ENCODE data around the gene RALA. TPM values are rescaled to one million over a fixed set of nuclear protein-coding genes. Genes with fewer than 3 reads are reported as not detected.

RALA gene
- total and polyA plus RNA-seq, 10 donors, result 10.0 to 26.6 (median 19.7) TPM

GRCh38 chr7:39634478-39634805, 11.1 kb downstream of the RALA start:
- peaks cover 0 to 61% (median 6%) of the 10 kb centered on the region in 6 donors for H3K36me3 ChIP-seq
- H3K9me3 ChIP-seq, result no peaks in the 10 kb centered on the region
- intact Hi-C loops (cut with DNase I; ENCODE audit: low total_unique reads), result no loop called here
- no peak overlapping the region for H3K4me3 ChIP-seq
- 81 to 90% (median 87%) methylated on average over 1 of the region's 1 CpG for WGBS, 5 donors
- H3K27ac ChIP-seq, result peak overlapping the region in 2 of 8 donors; percentile 26 to 47
- no peak for TF ChIP-seq POLR2AphosphoS5 (IDR thresholded peaks at IDR 0.05)
- no peak for TF ChIP-seq POLR2A (IDR thresholded peaks at IDR 0.05)
- TF ChIP-seq, protein P1, sequence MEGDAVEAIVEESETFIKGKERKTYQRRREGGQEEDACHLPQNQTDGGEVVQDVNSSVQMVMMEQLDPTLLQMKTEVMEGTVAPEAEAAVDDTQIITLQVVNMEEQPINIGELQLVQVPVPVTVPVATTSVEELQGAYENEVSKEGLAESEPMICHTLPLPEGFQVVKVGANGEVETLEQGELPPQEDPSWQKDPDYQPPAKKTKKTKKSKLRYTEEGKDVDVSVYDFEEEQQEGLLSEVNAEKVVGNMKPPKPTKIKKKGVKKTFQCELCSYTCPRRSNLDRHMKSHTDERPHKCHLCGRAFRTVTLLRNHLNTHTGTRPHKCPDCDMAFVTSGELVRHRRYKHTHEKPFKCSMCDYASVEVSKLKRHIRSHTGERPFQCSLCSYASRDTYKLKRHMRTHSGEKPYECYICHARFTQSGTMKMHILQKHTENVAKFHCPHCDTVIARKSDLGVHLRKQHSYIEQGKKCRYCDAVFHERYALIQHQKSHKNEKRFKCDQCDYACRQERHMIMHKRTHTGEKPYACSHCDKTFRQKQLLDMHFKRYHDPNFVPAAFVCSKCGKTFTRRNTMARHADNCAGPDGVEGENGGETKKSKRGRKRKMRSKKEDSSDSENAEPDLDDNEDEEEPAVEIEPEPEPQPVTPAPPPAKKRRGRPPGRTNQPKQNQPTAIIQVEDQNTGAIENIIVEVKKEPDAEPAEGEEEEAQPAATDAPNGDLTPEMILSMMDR (IDR thresholded peaks at IDR 0.05 in 8 of 11, conservative IDR thresholded peaks at IDR 0.05 in 3 of 11), result no peak
- peaks cover 3 to 49% (median 20%) of the 10 kb centered on the region in 6 donors for H3K4me1 ChIP-seq
- H3K27me3 ChIP-seq (replicated peaks in 1 of 7), result no peaks in the 10 kb centered on the region
- DNase-seq, result no peak

DNA sequence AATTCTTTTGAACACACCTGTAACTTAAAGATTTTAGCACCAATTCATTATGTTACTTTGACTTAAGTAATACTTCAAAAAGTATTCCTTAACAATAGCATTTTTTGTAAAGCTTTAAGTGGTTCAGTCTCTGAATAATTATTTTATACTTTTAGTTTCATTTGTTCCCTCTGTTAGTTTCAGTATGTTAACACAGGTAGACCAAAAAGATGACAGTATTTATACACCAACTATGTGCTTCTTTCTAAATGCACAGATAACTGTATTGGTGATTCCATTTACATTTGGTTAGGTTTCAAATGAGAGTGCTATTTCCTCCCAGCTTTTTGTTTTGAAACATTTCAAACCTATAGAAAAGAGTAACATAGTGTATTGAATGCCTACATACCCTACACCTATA, 14.0 kb downstream of the RALA start:
- TF ChIP-seq POLR2AphosphoS5 (IDR thresholded peaks at IDR 0.05) (no peak), POLR2A (IDR thresholded peaks at IDR 0.05) (no peak)
- TF ChIP-seq, protein P1 (IDR thresholded peaks at IDR 0.05 in 8 of 11, conservative IDR thresholded peaks at IDR 0.05 in 3 of 11), result no peak
- no peak for DNase-seq
- intact Hi-C loops (cut with DNase I; ENCODE audit: low total_unique reads), result no loop called here

GRCh38 chr7:39637963-39638485, 14.7 kb downstream of the RALA start:
- Histone ChIP-seq H3K27me3 (replicated peaks in 1 of 7) (no peaks in the 10 kb centered on the region), H3K36me3 (peaks cover 0 to 31% (median 1%) of the 10 kb centered on the region in 6 donors), H3K9me3 (no peaks in the 10 kb centered on the region), H3K27ac (no peak overlapping the region), H3K4me1 (peaks cover 3 to 71% (median 16%) of the 10 kb centered on the region in 6 donors), H3K4me3 (no peak overlapping the region)
- no peak for DNase-seq
- WGBS, 5 donors, result 97 to 100% (median 98%) methylated on average over 1 of the region's 1 CpG
- intact Hi-C loops (cut with DNase I; ENCODE audit: low total_unique reads), result no loop called here
- TF ChIP-seq, protein P1 (IDR thresholded peaks at IDR 0.05 in 8 of 11, conservative IDR thresholded peaks at IDR 0.05 in 3 of 11), result no peak
- TF ChIP-seq POLR2AphosphoS5 (IDR thresholded peaks at IDR 0.05), result no peak
- no peak for TF ChIP-seq POLR2A (IDR thresholded peaks at IDR 0.05)

More for the DNA sequence above, 14.0 kb downstream of the RALA start:
- H3K9me3 ChIP-seq, result no peaks in the 10 kb centered on the region
- no peak overlapping the region for H3K27ac ChIP-seq
- no peaks in the 10 kb centered on the region for H3K27me3 ChIP-seq (replicated peaks in 1 of 7)
- no peak overlapping the region for H3K4me3 ChIP-seq
- peaks cover 3 to 70% (median 19%) of the 10 kb centered on the region in 6 donors for H3K4me1 ChIP-seq
- H3K36me3 ChIP-seq, result peaks cover 0 to 36% (median 3%) of the 10 kb centered on the region in 6 donors

DNA sequence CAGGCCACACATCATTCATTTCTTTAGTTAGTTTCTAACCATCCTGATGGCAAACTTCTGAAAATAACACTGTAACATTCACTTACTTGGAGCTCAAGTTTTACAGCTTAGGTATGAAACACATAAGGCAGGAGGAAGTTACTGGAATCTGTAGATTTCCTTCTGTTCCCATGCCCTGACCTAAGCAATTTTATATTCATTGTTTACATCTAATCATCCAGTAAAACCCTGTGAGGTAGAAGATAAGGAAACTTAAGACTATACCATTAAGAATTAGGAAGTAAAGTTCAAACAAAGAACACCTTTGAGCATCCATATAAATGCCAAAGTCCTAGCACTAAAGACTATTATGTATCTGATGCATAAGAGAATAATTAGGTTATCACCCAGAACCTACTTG, 19.5 kb downstream of the RALA start:
- H3K4me3 ChIP-seq, result no peak overlapping the region
- intact Hi-C loops (cut with DNase I; ENCODE audit: low total_unique reads), result no loop called here
- no peak overlapping the region for H3K27ac ChIP-seq
- no peaks in the 10 kb centered on the region for H3K9me3 ChIP-seq
- no peak for TF ChIP-seq POLR2AphosphoS5 (IDR thresholded peaks at IDR 0.05)
- TF ChIP-seq, protein P1 (IDR thresholded peaks at IDR 0.05 in 8 of 11, conservative IDR thresholded peaks at IDR 0.05 in 3 of 11), result no peak
- TF ChIP-seq POLR2A (IDR thresholded peaks at IDR 0.05), result no peak
- peaks cover 0 to 62% (median 16%) of the 10 kb centered on the region in 6 donors for H3K4me1 ChIP-seq
- no peak for DNase-seq
- H3K36me3 ChIP-seq, result peaks cover 0 to 5% (median 0%) of the 10 kb centered on the region in 6 donors
- no peaks in the 10 kb centered on the region for H3K27me3 ChIP-seq (replicated peaks in 1 of 7)
